A204.1 (cell line): ENCODE measurements around the gene MLF2.
A peak's percentile ranks its signal among the peaks of the same experiment; 100 is the strongest.

Experiments
- FAIRE-seq: peaks from 2 replicates; lab custom pipeline; 2012; peaks lifted over from hg19 to GRCh38; lab: Jason Lieb, UNC

Gene MLF2

DNA sequence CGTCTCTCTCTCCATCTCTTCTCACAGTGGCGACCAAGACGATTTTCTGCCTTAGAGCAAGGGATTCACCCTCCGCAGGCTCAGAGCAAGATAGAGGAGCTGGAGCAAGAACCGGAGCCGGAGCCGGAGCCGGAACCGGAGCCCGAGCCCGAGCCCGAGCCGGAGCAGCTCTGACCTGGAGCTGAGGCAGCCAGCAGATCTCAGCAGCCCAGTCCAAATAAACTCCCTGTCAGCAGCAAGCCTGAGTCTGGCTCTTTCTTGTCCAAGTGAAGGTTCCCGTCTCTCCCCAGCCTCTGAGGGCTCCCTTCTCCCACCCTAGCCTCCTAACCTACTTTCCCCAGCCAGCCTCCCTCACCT is 25.3 kb upstream of the MLF2 start:
- no peak for FAIRE-seq

DNA sequence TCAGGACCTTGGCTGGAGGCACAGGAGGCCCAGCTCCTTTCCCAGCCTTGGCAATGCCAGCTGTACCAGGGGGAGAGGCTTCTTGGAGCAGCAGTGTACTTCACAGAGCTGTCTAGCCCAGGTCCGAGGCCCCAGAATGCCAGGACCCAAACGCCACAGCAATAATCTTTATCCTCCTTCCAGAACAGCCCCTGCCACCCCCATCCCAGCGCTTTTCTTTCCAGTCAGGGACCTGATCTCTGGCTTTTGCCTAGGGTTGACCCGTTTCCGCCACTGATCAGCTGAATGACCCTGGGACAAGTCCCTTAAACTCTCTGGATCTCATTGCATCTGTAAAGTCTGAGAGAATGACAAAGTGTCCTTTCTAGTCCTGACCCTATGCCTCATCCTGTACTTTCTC is 24.4 kb upstream of the MLF2 start:
- FAIRE-seq, result no peak

DNA sequence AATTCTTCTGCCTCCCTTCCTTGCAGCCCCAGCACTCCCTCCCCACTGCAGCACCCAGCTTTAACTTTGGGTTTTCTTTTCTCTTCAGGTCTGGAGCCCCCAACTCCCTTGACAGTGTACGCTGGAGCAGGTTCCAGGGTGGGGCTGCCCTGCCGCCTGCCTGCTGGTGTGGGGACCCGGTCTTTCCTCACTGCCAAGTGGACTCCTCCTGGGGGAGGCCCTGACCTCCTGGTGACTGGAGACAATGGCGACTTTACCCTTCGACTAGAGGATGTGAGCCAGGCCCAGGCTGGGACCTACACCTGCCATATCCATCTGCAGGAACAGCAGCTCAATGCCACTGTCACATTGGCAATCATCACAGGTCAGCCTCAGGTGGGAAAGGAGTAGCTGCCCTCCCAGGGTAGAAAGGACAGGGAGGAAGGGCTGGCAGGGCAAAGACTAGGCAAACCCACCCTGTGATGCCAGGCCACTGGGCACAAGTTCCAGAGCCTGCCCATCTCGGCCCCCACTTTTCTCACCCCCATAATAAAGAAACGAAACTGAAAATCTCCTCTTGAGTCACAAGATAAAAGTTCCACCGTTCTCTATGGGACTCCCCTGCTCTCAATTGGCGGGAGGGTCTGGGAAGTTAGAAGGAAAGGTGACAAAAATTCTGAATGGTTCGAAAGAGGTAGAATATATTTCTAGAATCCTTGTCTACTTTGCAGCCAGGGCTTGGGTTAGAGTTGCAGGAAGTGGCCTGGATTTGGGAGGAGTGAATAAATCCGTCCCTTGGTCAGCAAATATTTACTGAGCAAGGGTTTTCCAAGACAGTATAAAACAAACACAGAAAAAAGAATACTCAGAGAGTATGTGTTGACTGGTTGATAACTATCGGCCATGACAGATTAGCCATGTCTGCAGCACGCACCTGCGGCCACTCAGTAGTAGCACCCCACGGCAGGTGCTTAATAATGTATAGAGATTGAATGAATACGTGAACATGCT is 22.5 kb upstream of the MLF2 start:
- FAIRE-seq, result no peak

DNA sequence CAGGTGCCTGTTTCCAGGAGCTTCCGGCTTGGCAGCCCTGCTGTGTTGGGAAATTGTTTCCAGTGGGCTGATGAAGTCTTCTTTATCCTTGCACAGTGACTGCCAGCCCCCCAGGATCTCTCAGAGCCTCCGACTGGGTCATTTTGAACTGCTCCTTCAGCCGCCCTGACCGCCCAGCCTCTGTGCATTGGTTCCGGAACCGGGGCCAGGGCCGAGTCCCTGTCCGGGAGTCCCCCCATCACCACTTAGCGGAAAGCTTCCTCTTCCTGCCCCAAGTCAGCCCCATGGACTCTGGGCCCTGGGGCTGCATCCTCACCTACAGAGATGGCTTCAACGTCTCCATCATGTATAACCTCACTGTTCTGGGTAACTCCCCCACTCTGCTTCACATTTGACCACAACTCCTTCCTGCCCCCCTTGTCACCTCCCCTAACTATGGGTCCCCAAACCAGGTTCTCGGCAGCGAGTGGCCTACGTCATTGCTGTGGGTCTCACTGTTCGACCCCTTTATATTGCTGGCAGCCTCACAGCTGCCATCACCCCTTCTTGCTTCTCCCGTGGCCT is 21.6 kb upstream of the MLF2 start:
- FAIRE-seq, result no peak

DNA sequence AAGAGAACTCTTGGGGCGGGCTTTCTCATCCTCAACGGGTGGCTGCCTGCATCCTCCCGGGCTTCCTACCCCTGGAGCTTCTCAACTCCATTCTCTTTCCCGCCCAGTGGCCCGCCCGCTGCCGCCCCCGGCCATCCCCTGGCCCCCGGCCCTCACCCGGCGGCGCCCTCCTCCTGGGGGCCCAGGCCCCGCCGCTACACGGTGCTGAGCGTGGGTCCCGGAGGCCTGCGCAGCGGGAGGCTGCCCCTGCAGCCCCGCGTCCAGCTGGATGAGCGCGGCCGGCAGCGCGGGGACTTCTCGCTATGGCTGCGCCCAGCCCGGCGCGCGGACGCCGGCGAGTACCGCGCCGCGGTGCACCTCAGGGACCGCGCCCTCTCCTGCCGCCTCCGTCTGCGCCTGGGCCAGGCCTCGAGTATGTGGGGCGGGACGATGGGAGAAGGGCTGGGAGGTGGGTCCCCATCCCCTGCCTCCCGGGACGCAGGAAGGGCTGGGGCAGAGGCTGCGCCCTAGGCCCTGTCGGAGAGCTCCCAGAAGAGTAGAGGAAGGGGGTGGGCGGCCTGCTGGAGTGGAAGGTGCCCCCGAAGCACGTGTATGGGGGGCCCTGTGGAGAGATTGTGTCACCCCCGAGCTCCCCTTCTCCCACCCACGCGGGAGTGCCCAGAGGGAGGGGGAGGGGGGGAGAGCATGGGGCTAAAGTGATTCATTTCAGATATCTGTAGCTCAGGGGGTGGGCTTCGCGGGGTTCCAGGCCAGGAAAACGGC is 20.8 kb upstream of the MLF2 start:
- no peak for FAIRE-seq

DNA sequence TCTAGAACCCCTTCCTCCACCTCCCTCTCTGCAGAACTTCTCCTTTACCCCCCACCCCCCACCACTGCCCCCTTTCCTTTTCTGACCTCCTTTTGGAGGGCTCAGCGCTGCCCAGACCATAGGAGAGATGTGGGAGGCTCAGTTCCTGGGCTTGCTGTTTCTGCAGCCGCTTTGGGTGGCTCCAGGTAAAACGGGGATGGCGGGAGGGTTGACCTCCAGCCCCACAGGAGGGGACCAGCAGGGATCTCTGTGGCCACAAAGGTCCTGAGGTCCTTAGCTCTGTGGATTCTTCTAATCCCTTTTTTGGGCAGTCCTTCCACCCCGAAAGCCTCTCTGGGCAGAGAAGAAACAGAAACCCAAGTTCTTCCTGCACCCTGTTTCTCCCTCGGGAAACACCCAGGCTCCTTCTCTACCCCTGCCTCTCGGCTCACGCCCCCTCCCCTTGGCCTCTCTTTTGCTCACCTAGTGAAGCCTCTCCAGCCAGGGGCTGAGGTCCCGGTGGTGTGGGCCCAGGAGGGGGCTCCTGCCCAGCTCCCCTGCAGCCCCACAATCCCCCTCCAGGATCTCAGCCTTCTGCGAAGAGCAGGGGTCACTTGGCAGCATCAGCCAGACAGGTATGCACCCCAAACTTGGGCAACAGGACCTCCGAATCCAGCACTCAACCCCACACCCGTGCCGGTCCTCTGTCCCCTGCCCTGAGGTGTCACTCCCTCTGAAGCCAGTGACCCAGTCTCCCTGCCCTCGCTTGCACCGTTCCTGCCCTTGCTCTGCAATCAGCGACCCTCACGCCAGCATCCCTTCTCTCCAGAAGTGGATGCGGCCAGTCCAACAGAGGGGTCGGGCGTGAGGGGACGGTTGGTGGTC is 20.0 kb upstream of the MLF2 start:
- FAIRE-seq, result no peak

DNA sequence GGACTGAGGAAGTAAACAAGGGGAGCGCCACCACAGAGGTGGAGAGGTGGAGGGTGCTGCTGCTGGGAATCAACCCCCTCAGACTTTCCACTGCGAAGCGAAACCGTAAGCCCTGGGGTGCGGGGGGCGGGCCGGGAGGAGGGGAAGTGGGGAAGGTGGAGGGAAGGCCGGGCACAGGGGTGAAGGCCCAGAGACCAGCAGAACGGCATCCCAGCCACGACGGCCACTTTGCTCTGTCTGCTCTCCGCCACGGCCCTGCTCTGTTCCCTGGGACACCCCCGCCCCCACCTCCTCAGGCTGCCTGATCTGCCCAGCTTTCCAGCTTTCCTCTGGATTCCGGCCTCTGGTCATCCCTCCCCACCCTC is 19.4 kb upstream of the MLF2 start, which contains the start of gene LAG3:
TSS of gene LAG3 (plus strand) at position 190 of the 365 bp plus-strand sequence. CDS start 333 bp downstream, outside the sequence.
- no peak for FAIRE-seq

DNA sequence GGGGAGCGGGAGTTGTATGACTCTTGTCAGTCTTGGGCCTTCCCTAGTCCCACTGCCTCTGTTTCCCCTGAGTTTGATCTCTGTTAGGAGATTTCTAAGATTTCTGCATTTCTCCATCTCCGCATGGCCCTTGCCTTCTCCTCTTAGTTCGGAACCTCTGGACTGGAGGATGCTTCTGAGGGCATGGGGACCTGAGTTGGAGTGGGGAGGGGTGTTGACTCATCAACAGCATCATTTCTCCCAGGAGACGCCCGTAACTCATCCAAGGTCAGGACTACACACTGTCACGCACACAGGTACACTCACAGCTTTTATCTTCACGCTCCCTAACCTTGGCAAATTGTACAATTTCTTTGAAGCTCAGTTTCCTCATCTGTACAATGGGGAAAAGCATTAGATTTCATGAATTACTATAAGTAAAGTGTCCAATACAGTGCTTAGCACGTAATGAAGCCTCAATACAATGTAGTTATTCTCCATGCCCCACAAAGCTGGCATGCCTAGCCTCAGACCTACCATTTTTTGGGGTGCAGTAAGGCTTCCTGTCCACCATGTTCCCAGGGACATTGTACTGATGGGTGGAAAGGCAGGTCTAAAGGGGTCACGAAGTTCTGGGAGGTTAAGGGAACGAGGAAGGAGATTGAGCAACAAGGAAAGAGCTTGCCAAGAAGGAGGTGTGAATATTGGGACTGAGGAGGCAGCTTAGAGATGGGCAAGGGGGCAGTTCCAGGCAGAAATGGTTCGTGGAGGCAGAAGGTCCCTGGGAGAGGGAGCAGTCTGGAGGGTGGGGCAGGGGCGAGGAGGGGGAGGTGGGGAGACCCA is 18.8 kb upstream of the MLF2 start:
- no peak for FAIRE-seq

DNA sequence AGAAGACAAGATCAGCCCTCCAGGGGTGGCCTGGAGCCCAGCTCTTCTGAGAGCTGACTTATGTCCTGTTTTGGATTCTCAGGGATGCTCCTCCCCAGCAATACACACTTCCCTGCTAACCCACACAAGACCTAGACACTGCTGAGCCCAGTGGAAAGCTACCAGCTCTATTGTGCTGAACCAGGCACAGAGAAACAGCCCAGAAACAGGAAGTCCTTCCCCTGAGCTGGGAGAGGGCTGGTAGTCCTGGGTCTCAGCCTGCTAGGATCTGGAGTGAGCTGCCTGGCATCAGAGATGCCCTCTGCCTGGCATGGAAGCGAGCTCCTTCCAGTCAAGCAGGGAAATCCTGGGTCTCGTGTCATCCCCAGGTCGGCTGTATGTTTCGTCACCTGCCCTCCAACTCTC is 18.2 kb upstream of the MLF2 start:
- no peak for FAIRE-seq

DNA sequence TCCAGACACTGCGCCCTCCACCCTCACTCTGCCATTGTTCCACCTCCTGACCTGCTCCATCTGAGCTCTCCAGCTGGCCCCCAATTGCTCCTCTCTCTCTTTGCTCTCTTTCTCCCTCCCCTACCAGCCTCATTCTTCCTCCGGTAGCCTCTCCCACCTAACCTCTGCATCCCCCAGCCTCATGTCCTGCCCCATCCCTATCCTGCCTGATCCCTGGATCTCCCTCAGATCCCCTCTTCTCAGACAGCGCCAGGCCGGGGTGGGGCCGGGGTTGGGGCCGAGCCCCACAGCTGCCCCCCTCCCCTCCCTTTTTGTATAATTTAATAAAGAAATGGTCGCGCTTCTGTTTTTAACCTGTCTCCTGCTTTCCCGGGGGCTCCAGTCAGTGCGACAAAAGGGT is 17.7 kb upstream of the MLF2 start:
- no peak for FAIRE-seq

DNA sequence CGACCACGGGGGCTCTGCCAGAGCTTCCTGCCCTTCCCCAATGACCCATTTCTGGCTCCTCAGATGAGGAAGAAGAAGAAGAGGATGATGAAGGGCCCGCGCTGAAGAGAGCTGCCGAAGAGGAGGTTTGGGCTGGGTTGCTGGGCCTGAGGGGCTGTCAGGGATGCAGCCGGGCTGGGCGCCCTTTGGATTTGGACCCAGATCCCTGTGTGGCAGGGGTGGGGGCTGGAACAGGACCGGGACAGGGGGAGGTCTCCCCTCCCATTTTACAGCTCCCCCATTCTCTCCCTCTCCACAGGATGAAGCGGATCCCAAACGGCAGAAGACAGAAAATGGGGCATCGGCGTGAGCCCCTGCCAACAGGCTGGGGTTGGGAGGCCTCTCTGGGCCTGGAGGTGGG is 17.2 kb upstream of the MLF2 start:
- no peak for FAIRE-seq

DNA sequence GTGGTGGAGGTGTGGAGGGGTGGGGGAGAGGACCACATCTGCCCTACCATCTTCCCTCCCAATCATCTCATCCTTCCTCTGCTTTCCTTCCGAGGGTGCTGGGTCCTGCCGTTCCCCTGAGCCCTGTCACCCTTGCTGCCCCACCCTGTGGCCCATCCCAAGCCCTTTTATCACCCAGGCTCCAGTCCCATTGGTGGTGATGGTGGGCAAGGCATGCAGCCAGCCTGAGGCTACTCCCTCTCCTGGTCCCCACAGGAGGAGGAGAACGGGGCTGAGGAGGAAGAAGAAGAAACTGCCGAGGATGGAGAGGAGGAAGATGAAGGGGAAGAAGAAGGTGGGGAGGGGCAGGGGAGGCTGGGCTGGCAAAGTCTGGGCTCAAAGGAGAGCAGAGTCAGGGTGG is 16.7 kb upstream of the MLF2 start:
- no peak for FAIRE-seq

DNA sequence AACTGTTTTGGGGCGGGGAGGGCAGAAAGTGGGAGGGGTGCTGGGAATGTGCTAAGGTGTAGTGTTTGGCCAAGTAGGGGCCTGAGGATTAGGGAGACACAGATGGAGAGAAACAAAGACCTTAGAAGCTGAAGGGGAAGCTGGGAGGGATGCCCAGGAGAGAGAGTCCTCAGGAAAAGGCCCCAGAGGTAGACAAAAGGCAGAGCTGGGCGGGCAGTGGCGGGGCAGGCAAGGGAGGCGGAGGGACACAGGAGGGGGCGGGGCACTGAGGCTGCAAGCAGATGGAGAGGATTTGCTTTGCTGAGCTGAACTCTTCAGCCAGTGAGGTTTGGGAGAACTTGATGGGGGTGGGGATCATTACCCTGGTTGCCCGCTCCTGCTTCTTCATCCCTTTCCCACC is 16.0 kb upstream of the MLF2 start:
- no peak for FAIRE-seq

DNA sequence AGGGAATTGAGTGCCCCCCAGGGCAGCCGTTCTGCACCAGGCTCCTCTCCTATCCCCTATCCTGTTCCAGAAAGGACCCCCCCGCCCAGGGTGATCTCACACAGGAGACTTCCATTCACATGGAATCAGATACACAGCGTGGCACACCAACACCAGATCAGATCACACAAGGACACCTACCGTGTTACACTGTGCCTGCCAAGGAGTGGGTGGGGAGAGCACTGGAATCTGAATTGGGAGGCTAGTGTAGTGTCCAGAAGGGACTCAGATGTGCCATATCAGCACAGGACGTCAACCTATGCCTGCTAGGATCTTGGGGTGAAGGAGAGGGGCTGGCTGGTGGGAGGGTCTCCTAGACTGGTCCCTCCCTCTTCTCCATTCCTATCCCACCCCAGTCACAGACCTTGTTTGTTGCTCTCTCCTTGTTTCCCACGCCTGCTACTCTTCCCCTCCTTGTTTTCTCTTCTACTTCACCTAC is 15.5 kb upstream of the MLF2 start:
- FAIRE-seq, result no peak

DNA sequence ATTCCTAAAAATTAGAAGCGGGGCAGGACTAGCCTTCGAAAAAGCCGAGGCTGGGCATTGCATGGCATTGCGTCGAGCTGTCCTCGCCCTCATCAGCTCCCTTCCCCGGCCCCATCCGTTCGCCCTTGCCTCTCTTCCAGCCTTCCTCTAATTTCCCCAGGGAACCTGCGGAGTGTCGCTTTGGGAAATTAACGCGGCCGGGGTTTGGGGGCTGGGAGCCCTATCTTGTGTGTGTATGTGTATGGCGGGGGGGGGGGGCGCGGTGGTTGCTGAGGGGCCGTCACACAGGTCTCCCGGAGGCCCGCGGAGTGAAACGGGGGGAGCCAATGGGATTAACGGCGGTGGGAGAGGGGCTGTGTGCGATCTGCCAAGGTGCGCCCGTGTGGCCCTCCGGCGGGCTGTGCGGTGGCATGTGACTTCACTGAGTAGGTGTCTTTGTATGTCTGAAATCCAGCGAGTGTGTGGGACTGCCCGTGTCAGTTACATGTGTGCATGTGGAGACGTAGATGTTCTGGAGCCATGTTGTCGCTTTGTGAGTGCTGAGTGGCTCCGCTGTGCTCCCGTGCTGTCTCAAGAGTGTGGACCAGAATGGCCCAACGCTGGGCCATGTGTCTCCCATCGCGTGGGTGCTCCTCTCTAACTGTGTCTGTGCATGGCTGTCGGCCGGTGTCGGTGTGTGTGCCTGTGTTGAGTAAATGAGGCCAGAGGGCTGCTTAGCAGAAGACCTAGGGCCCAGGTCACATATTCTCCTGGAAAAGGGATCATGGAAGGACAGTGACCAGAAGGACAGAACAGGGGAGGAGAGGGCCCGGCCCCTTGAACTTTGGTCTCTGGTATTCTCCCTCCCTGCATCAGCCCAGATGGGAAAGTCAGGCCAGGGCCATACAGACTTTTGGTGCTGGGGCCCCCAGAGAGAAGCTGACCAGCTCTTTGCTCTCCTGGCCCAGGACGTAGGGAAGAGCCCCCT is 14.7 kb upstream of the MLF2 start:
- FAIRE-seq, result no peak

DNA sequence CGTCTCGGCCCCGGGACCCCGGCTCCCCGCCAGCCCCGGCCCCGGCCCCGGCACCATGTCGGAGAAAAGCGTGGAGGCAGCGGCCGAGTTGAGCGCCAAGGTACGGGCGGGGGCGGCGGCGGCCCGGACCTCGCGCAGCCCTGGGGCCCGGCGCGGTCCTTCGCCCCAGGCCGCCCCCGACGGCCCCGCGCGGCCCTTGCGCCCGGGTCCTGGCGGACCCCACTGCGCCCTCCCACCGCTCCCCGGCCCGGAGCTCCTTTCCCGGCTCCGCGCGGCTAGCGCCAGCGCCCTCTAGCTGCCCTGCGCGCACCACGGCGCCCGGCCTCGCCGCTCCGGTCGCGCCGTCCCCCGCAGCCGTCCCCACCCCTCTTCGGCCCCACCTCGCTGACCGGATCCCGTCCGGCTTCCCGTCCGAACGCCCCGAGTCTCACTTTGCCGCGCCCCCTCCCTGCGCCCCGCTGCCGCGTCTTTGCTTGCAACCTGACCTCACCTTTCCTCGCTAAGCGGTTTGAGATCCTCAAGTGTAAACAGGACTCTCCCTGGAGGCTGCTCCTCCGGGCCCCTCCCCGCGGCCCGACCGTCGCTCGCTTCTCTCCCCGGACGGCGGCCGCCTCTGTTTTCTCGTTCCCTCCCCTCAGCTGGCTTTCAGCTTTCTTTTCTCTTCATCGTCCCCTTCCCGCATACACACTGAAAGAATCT is 13.9 kb upstream of the MLF2 start:
- FAIRE-seq, result no peak

DNA sequence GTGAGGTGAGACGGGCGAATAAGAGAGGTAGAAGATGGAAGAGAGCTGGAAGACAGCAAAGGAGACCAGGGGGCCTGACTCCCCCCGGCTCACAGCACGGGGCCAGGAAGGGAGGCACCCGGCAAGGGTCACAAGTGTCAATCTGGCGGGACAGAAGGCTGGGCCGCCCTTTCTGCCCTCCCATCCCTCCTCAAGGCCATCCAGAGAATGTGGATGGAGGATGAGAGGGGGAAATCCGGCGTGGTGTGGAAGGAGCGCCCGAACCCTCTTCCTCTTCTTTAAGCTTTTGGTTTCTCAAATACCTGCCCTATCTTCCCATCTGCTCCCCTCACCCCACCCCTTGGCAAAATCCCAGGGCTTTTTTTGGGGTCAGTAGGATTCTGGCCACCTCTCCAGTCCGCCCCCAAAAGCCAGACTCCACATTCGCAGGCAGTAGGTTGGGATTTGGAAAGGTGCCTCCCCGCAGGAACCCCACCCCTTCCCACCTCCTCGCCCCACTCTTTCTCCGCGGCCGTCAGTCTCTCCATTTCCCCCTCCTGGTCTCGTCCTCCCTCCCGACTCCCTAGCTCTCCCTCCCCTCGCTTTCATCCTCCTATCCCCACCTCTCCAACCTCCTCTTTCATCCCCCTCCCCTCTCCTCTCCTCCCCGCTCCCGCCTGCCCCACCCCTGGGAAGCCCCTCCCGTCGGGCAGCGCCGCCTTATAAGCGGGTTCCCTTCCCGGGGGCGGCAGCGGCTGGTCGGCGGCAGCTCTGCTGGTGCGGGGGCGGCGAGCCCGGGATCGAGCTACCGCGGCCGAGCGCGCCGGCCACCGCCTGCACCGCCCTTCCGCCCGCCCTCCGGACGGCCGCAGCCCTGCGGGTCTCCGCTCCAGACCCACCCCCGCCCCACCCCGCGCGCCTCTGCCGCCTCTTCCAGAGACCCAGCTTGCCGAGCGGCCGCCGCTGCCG is 13.0 kb upstream of the MLF2 start, which contains the start of gene PTMS:
TSS of gene PTMS (plus strand) at position 730 of the 948 bp plus-strand sequence. CDS start 343 bp downstream, outside the sequence.
- FAIRE-seq, result peak; percentile 96

DNA sequence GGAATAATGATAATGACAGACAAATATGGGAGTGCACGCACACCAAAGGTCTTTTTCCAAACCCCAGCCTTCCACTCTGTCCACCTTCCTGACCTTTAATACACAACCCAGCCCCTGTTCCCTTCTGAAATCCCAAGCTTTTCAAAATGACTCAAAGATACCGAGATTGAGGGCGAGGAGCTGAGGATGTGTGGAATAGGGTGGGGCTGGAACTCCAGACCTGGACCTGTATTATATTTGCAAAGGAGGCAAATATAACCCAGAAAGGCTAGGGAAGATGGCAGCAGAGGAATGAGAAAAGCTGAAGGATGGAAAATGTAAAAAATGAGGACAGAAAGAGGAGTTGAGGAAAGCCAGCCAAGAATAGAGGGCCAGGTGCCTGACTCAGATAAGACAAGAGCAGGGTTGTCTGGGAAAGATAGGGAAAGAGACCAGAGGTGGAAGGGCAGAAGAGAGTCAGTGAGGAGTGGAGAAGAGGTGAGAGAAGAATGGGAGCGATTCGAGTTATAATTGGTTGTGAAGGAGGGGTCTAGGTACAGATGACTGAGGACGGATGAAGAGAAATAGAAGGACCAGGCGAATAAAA is 12.2 kb upstream of the MLF2 start:
- FAIRE-seq, result no peak
